DOHH2 (cell line): ENCODE results near the gene MPRIP.

ENCODE experiments used
- EZH2phosphoT487 ChIP-seq: fragments of 200-600 bp; sonication (generic); IDR thresholded peaks from 2 replicates; pipeline ENCODE4 v1.6.1; 2017; ENCODE audit warnings: borderline replicate concordance, mild to moderate bottlenecking, antibody characterized with exemption, low read length, moderate library complexity, mixed read lengths
- TF ChIP-seq, protein P1 (sequence below): fragments of 200-600 bp; sonication (generic); IDR thresholded peaks from one replicate; pipeline ENCODE4 v1.5.1; 2014; ENCODE audit warnings: antibody characterized with exemption, mild to moderate bottlenecking, low read depth, low read length; ENCODE audit not compliant: poor library complexity, severe bottlenecking

GRCh38 chr17:17053446-17054379 lies 11.5 kb downstream of the MPRIP start:
- TF ChIP-seq, protein P1, sequence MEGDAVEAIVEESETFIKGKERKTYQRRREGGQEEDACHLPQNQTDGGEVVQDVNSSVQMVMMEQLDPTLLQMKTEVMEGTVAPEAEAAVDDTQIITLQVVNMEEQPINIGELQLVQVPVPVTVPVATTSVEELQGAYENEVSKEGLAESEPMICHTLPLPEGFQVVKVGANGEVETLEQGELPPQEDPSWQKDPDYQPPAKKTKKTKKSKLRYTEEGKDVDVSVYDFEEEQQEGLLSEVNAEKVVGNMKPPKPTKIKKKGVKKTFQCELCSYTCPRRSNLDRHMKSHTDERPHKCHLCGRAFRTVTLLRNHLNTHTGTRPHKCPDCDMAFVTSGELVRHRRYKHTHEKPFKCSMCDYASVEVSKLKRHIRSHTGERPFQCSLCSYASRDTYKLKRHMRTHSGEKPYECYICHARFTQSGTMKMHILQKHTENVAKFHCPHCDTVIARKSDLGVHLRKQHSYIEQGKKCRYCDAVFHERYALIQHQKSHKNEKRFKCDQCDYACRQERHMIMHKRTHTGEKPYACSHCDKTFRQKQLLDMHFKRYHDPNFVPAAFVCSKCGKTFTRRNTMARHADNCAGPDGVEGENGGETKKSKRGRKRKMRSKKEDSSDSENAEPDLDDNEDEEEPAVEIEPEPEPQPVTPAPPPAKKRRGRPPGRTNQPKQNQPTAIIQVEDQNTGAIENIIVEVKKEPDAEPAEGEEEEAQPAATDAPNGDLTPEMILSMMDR = no peak
- TF ChIP-seq EZH2phosphoT487 = no peak
